HG03097 (cell line): ENCODE measurements around the gene ASCC1.

Experiments
- ATAC-seq: cut with Tn5 transposase; IDR thresholded peaks from one replicate; pipeline ENCODE4 v1.9.1; 2021; ENCODE audit not compliant: unreplicated experiment, low FRiP score

Gene ASCC1

DNA sequence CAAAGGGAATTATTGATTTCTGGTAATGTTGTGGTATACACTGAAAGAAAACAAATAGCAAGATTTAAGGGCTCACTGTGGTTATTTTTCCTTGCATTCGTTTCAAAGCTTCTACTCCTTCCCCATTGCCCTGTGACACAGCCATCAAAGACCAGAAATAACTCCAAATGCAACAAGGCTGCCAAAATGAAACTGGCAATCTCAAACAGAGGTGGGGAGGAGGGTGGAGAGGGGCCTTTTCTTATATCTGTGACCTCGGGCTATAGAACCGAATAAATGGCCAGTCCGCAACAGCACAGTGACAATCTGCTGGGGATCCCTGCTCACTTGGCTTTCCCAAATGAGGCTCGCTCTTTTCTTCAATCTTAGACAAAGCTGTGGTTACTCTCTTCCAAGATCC lies 110.4 kb downstream of the ASCC1 start:
- ATAC-seq: no peak

GRCh38 chr10:72105098-72105475 lies 111.0 kb downstream of the ASCC1 start:
- no peak for ATAC-seq

- no peak for ATAC-seq
Measured at GRCh38 chr10:72104472-72105097, 111.5 kb downstream of the ASCC1 start.

- ATAC-seq: no peak
Measured at GRCh38 chr10:72099600-72099921, 116.5 kb downstream of the ASCC1 start.

- no peak for ATAC-seq
Measured at GRCh38 chr10:72098836-72099599, 117.1 kb downstream of the ASCC1 start.

DNA sequence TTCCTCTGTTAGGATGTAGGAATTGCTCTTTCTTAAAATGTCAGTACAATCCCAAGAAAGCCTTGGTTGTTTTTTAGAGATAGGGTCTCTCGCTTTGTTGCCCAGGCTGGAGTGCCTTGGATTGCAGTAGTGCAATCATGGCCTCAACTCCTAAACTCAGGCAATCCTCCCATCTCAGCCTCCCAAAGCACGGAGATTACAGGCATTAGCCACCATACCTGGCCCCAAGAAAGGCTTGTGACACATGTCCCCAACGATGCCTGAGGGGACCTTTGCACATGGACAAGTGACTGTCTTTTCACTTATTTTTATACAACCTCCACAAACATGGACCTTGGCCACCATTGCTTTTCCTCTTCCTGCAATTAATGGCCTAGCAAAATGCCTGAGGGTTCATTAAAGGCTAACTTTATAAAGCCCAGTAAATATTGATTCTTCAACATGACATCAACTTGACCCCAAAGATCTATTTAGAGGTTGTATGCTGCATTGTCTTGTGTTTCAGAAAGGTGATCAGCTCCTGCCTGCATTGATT lies 117.7 kb downstream of the ASCC1 start:
- ATAC-seq: no peak

DNA sequence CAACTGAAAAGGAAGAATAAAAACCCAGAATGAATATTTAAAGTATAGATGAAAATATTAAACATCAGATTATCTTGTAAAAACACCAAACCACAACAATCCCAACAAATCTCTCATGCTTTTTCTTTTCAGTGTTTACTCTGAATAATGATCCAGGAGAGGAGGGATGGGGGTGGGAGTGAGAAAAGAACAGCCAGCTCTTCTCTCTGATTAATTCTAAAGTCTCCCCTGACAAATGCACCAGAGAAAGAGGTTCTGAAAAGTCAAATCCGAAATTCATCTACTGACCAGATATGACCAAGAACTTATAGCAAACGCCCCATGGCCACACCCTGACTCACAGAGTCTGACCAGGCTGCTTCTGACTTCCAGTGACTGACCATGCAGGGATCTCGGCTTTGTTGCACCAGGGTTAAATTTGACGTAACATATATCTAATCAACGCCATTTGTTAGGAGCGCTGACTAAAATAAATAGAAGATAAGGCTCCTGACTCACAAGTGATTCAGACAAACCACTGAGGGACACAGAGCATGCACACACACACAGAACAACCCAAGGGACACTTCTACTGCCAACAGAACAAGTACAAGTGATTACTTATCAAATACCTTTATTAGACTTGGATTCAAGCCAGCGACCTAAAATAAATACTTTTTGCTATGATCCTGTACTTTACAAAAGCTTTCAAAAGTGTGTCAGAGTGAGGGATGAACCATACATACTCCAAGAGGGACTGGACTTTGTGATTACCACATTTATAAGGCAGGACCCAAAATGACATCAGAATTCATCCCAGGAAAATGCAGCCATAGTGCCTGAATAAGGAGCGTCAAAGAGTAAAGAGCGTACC lies 118.4 kb downstream of the ASCC1 start:
- ATAC-seq: no peak

GRCh38 chr10:72096115-72097000 lies 119.7 kb downstream of the ASCC1 start:
- no peak for ATAC-seq

DNA sequence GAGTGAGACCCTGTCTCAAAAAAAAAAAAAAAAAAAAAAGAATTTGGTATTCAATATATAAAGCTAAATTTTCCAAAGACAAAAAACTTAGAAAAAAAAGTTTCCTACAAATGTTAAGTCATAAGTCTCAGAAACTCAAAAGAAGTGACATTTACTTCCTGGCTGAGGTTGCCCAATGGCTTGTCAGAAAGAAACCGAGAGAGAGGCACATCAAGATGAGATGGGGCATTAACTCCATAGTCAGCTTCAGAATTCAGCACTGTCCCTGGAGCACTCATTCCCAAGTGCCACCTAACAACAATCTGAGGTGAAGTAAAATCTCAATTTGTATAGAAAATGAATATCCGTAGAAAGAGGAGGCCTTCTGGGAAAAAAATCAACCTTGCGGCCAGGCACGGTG lies 120.9 kb downstream of the ASCC1 start:
- ATAC-seq: no peak

GRCh38 chr10:72094574-72094973 lies 121.5 kb downstream of the ASCC1 start:
- no peak for ATAC-seq

- ATAC-seq: no peak
Measured at GRCh38 chr10:72093450-72093849, 122.6 kb downstream of the ASCC1 start.

GRCh38 chr10:72092987-72093386 lies 123.1 kb downstream of the ASCC1 start:
- ATAC-seq: no peak

- ATAC-seq: no peak
Measured at GRCh38 chr10:72092171-72092924, 123.7 kb downstream of the ASCC1 start.

DNA sequence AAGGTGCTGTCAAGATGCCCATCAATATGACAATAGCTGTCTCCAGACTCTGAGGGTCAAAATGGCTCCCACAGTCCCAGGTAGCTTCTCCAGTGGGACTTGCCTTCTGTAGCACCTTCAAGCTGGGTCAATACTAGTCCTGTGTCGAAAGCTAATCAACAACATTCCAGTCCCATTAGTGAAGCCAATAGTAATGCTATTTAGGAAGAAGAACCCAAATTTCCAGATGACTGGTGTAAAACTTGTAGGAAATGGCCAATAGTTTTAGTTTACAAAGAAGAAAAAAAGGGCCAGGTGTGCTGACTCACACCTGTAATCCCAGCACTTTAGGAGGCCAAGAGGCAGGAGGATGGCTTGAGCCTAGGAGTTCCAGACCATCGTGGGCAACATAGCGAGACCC lies 125.8 kb downstream of the ASCC1 start:
- no peak for ATAC-seq

DNA sequence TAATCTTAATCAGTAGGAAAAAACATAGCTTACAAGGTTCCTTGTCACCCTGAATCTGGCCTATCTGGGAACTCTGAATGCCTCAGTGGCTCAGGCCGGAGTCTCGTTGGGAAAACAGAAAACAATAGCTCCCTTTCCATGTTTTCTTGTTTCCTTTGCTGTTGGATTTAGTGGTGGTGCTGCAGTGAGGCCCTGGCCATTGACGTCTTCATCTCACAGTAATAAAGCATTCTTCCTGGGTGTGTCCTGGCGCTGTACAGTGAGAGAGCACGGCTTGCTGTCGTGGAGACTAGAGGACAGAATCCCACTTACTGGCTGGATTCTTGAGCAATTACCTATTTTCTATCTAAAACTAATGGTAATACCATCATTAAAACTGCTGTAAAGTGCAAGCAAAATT lies 126.5 kb downstream of the ASCC1 start:
- no peak for ATAC-seq

DNA sequence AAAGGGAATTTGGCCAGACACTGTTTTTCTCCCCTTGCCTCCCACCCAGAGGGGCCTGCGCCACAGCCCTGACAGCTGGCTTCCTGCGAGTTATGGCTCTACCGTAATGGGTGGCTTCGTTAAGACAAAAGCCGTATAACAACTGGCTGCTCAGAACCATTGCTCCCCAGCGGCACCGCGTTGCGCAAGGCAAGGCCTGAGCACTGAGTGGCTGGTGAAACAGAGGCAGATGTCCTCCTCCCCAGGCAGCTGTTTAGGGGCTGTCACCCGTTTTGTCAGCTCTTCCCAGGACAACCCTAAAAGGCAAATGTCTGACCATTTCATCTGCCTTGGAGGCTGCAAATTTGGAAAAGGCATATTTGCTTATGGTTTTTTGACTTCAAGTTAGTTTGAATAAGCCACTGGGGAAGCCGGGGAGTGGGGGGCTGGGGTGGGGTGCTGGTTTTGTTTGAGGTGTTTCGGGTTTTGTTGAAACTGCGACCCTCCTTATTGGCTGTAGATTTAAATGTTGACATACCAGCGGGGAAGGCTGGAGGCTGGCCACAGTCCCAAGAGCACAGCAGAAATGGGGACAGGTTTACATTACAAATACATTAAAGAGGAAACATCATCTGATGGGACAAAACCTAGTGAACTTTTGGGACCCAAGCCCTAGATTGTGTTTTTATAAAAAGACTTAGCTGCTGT lies 127.0 kb downstream of the ASCC1 start:
- ATAC-seq: no peak

- ATAC-seq: no peak
Measured at GRCh38 chr10:72087969-72088888, 127.8 kb downstream of the ASCC1 start, which contains the start of gene SPOCK2. TSS of gene SPOCK2 (minus strand) at chr10:72088551. CDS start at chr10:72088328, 223 bp downstream.

DNA sequence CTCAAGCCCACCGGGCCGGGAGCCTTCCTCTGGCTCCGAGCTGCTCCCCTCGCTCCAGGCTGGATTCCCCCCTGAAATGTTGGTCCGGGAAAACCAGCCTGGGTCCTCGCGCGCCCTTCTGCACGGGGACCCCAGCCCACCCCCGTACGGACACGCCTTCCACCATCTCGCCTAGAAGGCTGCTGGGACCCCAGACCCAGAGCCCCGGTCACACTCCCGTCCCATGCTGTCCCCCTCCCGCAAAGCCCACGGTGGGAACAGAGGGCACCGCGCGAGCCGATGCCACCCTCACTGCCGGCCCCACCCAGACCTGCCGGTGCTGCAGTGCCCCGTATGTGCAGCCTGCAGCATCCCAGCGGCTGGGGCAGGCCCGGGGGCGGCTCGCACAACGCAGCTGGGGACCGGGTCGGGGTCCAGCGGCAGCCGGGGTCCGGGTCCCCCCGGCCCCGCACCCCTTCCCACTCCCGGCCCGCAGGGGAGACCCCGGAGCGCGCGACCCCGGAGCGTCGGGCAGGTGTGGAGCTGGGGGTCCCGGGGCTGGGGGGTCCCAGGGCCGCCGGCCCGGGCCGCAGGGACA lies 128.6 kb downstream of the ASCC1 start:
- ATAC-seq: no peak
